GM10266 (cell line): ENCODE measurements around the gene DNA2.

ENCODE experiments used
- DNase-seq: peaks from one replicate; pipeline ENCODE4 v3.0.0; 2012; ENCODE audit errors: extremely low spot score
- TF ChIP-seq, protein P1 (sequence below): IDR thresholded peaks from 2 replicates; pipeline ENCODE4 v1.5.1; 2012; ENCODE audit warnings: mild to moderate bottlenecking, low read depth; ENCODE audit not compliant: control insufficient read depth, insufficient read depth; ENCODE audit errors: missing control alignments

Gene DNA2

DNA sequence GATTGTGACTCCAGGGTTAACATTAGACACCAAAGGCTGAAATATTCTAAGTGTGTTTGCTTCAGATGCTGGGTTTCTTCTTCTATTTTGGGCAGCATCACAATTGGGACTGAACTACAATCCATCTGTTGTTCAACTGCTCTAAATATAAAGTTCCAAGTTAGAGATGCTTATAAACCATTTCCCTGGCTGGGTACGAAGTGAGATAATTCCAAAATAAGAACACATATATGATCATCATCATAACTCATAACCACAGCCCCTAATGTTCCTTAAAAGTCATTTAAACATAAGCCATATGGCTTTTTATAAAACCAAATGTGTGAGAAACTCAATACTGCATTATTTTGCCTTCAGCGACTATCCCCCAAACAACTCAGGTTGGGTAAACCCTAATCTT is 28.8 kb downstream of the DNA2 start:
- no peak for DNase-seq
- TF ChIP-seq, protein P1, sequence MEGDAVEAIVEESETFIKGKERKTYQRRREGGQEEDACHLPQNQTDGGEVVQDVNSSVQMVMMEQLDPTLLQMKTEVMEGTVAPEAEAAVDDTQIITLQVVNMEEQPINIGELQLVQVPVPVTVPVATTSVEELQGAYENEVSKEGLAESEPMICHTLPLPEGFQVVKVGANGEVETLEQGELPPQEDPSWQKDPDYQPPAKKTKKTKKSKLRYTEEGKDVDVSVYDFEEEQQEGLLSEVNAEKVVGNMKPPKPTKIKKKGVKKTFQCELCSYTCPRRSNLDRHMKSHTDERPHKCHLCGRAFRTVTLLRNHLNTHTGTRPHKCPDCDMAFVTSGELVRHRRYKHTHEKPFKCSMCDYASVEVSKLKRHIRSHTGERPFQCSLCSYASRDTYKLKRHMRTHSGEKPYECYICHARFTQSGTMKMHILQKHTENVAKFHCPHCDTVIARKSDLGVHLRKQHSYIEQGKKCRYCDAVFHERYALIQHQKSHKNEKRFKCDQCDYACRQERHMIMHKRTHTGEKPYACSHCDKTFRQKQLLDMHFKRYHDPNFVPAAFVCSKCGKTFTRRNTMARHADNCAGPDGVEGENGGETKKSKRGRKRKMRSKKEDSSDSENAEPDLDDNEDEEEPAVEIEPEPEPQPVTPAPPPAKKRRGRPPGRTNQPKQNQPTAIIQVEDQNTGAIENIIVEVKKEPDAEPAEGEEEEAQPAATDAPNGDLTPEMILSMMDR: no peak

DNA sequence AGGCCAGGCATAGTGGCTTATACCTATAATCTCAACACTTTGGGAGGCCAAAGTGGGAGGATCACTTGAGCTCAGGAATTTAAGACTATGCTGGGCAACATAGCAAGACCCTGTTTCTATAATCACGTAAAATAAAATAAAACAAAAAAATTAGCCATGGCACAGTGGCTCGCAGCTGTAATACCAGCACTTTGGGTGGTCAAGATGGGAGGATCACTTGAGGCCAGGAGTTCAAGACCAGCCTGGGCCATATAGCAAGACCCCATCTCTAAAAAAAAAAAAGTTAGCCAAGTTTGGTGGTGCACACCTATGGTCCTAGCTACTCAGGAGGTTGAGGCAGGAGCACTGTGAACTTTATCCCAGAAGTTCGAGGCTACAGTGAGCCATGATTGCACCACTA is 30.9 kb downstream of the DNA2 start:
- TF ChIP-seq, protein P1: no peak

DNA sequence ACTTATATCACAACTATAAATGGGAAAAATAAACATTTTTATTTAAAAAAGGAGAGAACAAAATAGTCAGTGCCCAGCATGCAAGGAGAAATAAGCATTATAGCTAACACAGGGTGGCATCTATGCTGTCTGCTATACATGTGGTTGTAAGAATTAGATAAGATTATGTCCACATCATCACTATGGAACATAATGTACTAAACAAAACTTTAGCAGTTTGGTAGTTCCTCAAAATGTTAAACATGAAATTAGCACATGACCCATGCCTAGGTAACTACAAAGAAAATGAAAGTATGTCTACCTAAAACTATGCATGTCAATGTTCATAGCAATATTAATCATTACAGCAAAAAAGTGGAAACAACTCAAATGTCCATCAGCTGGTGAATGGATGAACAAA is 36.0 kb downstream of the DNA2 start:
- no peak for DNase-seq
- TF ChIP-seq, protein P1: no peak

More for the DNA sequence above, 30.9 kb downstream of the DNA2 start:
- no peak for DNase-seq

DNA sequence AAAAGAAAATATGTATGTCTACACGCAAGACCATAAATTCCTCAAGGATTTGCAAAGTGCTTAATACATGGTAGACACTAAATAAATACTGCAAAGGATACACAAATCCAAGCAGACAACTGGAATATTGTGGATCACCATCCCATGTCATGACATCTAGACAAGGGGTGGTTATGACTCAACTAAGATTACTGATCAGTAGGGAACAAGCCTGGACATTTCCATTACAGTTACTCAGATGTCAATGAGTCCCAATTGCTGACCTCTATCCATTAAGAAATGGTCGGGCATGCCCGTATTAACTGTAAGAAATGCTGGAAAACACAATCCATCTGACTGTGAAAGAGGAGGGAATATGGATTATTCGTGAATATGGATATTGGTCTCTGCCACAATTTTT is 37.1 kb downstream of the DNA2 start:
- no peak for DNase-seq
- TF ChIP-seq, protein P1: no peak

DNA sequence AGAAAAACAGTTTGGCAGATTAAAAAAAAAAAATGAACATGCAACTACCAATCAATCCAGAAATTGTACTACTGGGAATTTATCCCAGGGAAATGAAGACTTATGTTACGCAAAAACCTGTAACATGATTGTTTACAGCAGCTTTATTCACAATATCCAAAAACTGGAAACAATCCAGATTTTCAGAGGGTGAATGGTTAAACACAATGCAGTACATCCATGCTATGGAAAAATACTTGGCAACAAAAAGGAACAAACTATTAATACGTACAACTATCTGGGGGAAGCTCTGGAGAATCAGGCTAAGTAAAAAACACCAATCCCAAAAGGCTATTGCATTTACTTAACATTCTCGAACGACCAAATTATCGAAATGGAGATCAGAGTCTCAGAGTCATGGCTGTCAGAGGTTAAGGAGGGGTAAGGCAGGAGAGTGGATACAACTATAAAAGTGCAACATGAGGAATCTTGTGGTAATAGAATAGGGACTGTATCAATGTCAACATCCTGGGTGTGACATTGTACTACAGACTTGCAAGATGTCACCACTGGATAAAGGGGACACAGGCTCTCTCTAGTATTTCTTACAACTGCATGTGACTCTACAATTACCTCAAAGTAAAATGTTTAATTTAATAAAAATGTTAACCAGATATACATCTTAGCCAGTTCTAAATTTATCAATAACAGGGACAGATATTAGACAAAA is 43.2 kb downstream of the DNA2 start:
- DNase-seq: no peak

DNA sequence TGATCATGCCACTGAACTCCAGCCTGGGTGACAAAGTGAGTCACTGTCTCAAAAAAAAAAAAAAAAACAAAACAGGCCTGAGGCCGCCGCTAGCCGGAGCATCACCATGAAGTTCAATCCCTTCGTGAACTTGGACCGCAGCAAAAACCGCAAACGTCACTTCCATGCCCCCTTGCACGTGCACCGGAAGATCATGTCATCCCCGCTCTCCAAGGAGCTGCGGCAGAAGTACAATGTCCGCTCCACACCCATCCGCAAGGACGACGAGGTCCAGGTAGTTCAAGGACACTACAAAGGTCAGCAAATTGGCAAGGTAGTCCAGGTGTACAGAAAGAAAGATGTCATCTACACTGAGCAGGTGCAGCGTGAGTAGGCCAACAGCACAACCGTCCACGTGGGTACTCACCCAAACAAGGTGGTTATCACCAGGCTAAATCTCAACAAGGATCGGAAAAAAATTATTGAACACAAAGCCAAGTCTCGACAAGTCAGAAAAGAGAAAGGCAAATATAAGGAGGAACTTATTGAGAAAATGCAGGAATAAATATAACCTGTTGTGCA is 47.2 kb downstream of the DNA2 start:
- TF ChIP-seq, protein P1: no peak
- DNase-seq: no peak

More for the DNA sequence above, 43.2 kb downstream of the DNA2 start:
- TF ChIP-seq, protein P1: no peak

DNA sequence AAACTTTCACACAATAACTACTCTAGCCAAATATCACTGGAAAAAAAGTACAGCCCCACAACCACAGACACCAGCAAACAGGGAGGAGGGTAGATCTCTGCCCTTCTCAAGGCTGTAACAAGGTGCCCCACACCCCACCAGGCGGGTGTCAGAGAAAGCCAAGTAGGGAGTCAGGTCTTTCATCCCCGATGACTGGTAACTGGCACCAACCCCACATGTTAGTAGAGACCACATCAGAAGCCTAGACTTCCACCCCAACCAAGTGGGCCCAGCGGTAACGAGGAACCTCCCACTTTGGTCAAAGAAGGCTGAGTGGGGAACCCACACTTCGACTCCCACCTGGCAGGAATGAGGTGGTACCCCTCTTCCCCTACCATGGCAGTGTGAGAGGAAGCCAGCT is 48.3 kb downstream of the DNA2 start:
- no peak for DNase-seq
- TF ChIP-seq, protein P1: no peak
